ENCODE data around the gene HPGD.

GRCh38 chr4:174451718-174452296, 70.5 kb downstream of the HPGD start:
- TF ChIP-seq CTCF (IDR thresholded peaks at IDR 0.05) (no peak), POLR2A (IDR thresholded peaks at IDR 0.05) (no peak)
